Ovary (tissue), 9 donors: ENCODE data around the gene COL25A1. TPM values are rescaled to one million over a fixed set of nuclear protein-coding genes. Genes with fewer than 3 reads are reported as not detected.

ENCODE experiments used
- DNase-seq, 5 donors: peaks; one replicate each; pipeline ENCODE4 v3.0.0-alpha.2; 2019 to 2020
- H3K27ac ChIP-seq, 2 donors: fragments of 200-600 bp; one replicate each; pipeline versions ENCODE4 v1.5.1 to v1.8.0; 2019 to 2022
- H3K27me3 ChIP-seq: fragments of 200-600 bp; one replicate; pipeline ENCODE4 v1.8.0; 2022
- H3K36me3 ChIP-seq: fragments of 200-600 bp; sonication (generic); one replicate; pipeline ENCODE4 v1.5.1; 2019
- H3K4me1 ChIP-seq: one replicate; pipeline ENCODE4 v1.8.1; 2013; ENCODE audit warnings: mild to moderate bottlenecking, moderate library complexity; ENCODE audit not compliant: insufficient read depth
- H3K4me3 ChIP-seq: fragments of 200-600 bp; sonication (generic); one replicate; pipeline ENCODE4 v1.5.1; 2017
- H3K9me3 ChIP-seq, 2 donors: fragments of 200-600 bp in 1 of 2; sonication (generic) in 1 of 2; one replicate each; pipeline versions ENCODE4 v1.5.1 to v1.8.1; 2013 to 2019; ENCODE audit warnings: mild to moderate bottlenecking in 1 of 2, moderate library complexity in 1 of 2
- CTCF ChIP-seq, 3 donors: fragments of 450-650 bp in 2 of 3; fragments of 200-600 bp in 1 of 3; IDR thresholded peaks; one replicate each; pipeline versions ENCODE4 v1.5.1 to v1.8.0; 2016 to 2022; ENCODE audit warnings: antibody characterized with exemption in 3 of 3, mild to moderate bottlenecking in 1 of 3
- EP300 ChIP-seq: sonication (generic); formaldehyde crosslinking; IDR thresholded peaks from one replicate; pipeline ENCODE4 v1.6.1; 2017; ENCODE audit warnings: antibody characterized with exemption
- POLR2A ChIP-seq: fragments of 450-650 bp; IDR thresholded peaks from one replicate; pipeline ENCODE4 v1.6.1; 2017; ENCODE audit warnings: antibody characterized with exemption, mild to moderate bottlenecking, moderate library complexity
- WGBS, 3 donors: extraction: QIAGEN DNeasy Blood & Tissue Kit in 1 of 3; methylation state at CpG; one replicate each; pipeline versions ENCODE4 v1.1.5 to v1.1.7; 2013 to 2017; 5-methylcytosine and 5-hydroxymethylcytosine counted together
- intact Hi-C, 4 donors: fragments of 100-400 bp; cut with DNase I; formaldehyde crosslinking; loops; one replicate each; pipeline versions ENCODE4 v1.11.0 to v1.15.1; 2022 to 2023
- polyA plus RNA-seq, 2 donors: library from polyadenylated mRNA; stranded (reverse); fragments of 200-250 nt in 1 of 2; fragments of 350-450 nt in 1 of 2; fragmentation: Illumina TruSeq in 1 of 2; extraction: RNeasy Lipid Tissue Mini Kit (QIAGEN cat#74804) in 1 of 2; gene quantifications; one replicate each; pipeline ENCODE4 v1.2.3, GENCODE V29; 2013 to 2014
- total RNA-seq, 7 donors: library from RNA; depleted of rRNA in 2 of 7; stranded (reverse); fragments of >200 nt in 2 of 7; fragmentation: NEBNext Ultra II Directional in 3 of 7; extraction: Animal tissue kit (Norgen Biotek cat#: 25700) in 3 of 7; gene quantifications; one replicate each; pipeline versions ENCODE4 v1.1.0 to v1.2.4, GENCODE V29; 2016 to 2023
- donor health status: DM: no; HTN: no; CAD: no; lungs with moderate emphysema.
- donor health status: DM: no; HTN: no; CAD: no.
- donor health status: Bipolar disorder and iron deficiency.
- donor health status: DM: yes; HTN: yes; CAD: no.
- donor health status: DM: no; HTN: no; CAD: no.
- donor health status: DM: yes; HTN: yes; CAD: no.

The COL25A1 gene
- total and polyA plus RNA-seq, 9 donors, result 0.25 to 3.2 (median 0.77) TPM

- H3K4me1 ChIP-seq, result no peaks in the 10 kb centered on the region
- no peaks in the 10 kb centered on the region for H3K36me3 ChIP-seq
- TF ChIP-seq CTCF (IDR thresholded peaks at IDR 0.05) (no peak), EP300 (no peak), POLR2A (no peak)
- intact Hi-C loops, result no loop called here
- H3K4me3 ChIP-seq, result no peak overlapping the region
- no peak for DNase-seq
- no peak overlapping the region for H3K27ac ChIP-seq
- H3K27me3 ChIP-seq, result no peaks in the 10 kb centered on the region
- no peaks in the 10 kb centered on the region for H3K9me3 ChIP-seq
Observed at GRCh38 chr4:108884596-108884995, 417.9 kb downstream of the COL25A1 start.

GRCh38 chr4:108881986-108882385, 420.5 kb downstream of the COL25A1 start:
- no peak overlapping the region for H3K27ac ChIP-seq
- no peak for DNase-seq
- H3K4me1 ChIP-seq, result no peaks in the 10 kb centered on the region
- no peak overlapping the region for H3K4me3 ChIP-seq
- intact Hi-C loops, result no loop called here
- 91 to 92% (median 91%) methylated on average over 4 of the region's 4 CpGs for WGBS, 3 donors
- H3K27me3 ChIP-seq, result no peaks in the 10 kb centered on the region
- TF ChIP-seq POLR2A (no peak), CTCF (IDR thresholded peaks at IDR 0.05) (no peak), EP300 (no peak)
- no peaks in the 10 kb centered on the region for H3K36me3 ChIP-seq
- no peaks in the 10 kb centered on the region for H3K9me3 ChIP-seq

- 57 to 71% (median 69%) methylated on average over 3 of the region's 3 CpGs for WGBS, 3 donors
- TF ChIP-seq CTCF (IDR thresholded peaks at IDR 0.05), result no peak
- no peak for TF ChIP-seq EP300
- no peak for TF ChIP-seq POLR2A
- H3K4me1 ChIP-seq, result no peaks in the 10 kb centered on the region
- no peak overlapping the region for H3K27ac ChIP-seq
- no peaks in the 10 kb centered on the region for H3K27me3 ChIP-seq
- no peaks in the 10 kb centered on the region for H3K9me3 ChIP-seq
- no peaks in the 10 kb centered on the region for H3K36me3 ChIP-seq
- intact Hi-C loops, result no loop called here
- H3K4me3 ChIP-seq, result no peak overlapping the region
- DNase-seq, result no peak
Observed at GRCh38 chr4:108881190-108881589, 421.3 kb downstream of the COL25A1 start.

- intact Hi-C loops, result no loop called here
- no peaks in the 10 kb centered on the region for H3K9me3 ChIP-seq
- H3K36me3 ChIP-seq, result no peaks in the 10 kb centered on the region
- H3K4me3 ChIP-seq, result no peak overlapping the region
- no peak for DNase-seq
- no peak overlapping the region for H3K27ac ChIP-seq
- no peaks in the 10 kb centered on the region for H3K27me3 ChIP-seq
- H3K4me1 ChIP-seq, result no peaks in the 10 kb centered on the region
- WGBS, 3 donors, result 19 to 51% (median 32%) methylated on average over 3 of the region's 3 CpGs
- TF ChIP-seq POLR2A (no peak), EP300 (no peak), CTCF (IDR thresholded peaks at IDR 0.05) (no peak)
Observed at GRCh38 chr4:108878806-108879205, 423.7 kb downstream of the COL25A1 start.

GRCh38 chr4:108877821-108878220, 424.6 kb downstream of the COL25A1 start:
- intact Hi-C loops, result no loop called here
- Histone ChIP-seq H3K4me3 (no peak overlapping the region), H3K4me1 (no peaks in the 10 kb centered on the region), H3K36me3 (no peaks in the 10 kb centered on the region), H3K9me3 (no peaks in the 10 kb centered on the region), H3K27ac (no peak overlapping the region), H3K27me3 (no peaks in the 10 kb centered on the region)
- 93 to 95% (median 95%) methylated on average over 2 of the region's 2 CpGs for WGBS, 3 donors
- TF ChIP-seq POLR2A, result no peak
- TF ChIP-seq CTCF (IDR thresholded peaks at IDR 0.05), result no peak
- TF ChIP-seq EP300, result no peak
- no peak for DNase-seq
